Panc1 (cell line): ENCODE data around the gene WHRN.

Experiments
- SIN3A ChIP-seq: IDR thresholded peaks from 2 replicates; pipeline ENCODE4 v1.6.1; 2012; ENCODE audit warnings: low read depth, mild to moderate bottlenecking, low read length, moderate library complexity, borderline replicate concordance; ENCODE audit not compliant: insufficient read depth
- TF ChIP-seq, protein P1 (sequence below): fragments of 450-650 bp; IDR thresholded peaks from 2 replicates; pipeline ENCODE4 v1.5.1; 2017; ENCODE audit warnings: mild to moderate bottlenecking

DNA sequence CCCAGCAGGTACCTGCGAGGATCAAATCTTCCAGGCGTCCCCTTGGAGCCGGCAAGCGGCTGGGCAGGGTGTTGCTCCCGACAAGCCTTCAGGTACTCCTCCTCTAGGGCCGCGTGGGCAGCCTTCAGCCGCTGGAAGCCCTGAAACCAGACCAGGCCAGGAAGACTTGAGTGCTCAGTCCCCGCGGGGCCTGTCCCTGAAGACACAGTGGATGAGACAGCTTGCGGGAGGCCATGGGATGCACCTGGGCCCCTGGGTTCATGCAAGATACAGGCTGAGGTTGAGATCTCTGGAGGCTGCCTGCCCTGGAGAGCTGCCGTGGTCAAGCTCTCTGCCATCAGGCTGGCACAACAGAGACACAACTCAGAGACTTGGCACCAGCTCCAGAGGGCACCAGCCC lies 142.9 kb downstream of the WHRN start:
- TF ChIP-seq, protein P1, sequence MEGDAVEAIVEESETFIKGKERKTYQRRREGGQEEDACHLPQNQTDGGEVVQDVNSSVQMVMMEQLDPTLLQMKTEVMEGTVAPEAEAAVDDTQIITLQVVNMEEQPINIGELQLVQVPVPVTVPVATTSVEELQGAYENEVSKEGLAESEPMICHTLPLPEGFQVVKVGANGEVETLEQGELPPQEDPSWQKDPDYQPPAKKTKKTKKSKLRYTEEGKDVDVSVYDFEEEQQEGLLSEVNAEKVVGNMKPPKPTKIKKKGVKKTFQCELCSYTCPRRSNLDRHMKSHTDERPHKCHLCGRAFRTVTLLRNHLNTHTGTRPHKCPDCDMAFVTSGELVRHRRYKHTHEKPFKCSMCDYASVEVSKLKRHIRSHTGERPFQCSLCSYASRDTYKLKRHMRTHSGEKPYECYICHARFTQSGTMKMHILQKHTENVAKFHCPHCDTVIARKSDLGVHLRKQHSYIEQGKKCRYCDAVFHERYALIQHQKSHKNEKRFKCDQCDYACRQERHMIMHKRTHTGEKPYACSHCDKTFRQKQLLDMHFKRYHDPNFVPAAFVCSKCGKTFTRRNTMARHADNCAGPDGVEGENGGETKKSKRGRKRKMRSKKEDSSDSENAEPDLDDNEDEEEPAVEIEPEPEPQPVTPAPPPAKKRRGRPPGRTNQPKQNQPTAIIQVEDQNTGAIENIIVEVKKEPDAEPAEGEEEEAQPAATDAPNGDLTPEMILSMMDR, result no peak
- no peak for TF ChIP-seq SIN3A
